NK-92 (cell line): ENCODE data around the gene TBC1D8.

Source experiments
- DNase-seq: peaks from one replicate; lab custom pipeline; 2025; ENCODE audit not compliant: unreplicated experiment; lab: John Stamatoyannopoulos, UW

The TBC1D8 gene

GRCh38 chr2:101037161-101037755 is 113.9 kb downstream of the TBC1D8 start:
- no peak for DNase-seq

- DNase-seq: no peak
These were observed 114.6 kb downstream of the TBC1D8 start for GRCh38 chr2:101036562-101036961.

GRCh38 chr2:101032084-101032776 is 119.0 kb downstream of the TBC1D8 start:
- no peak for DNase-seq

GRCh38 chr2:101030866-101031554 is 120.2 kb downstream of the TBC1D8 start:
- DNase-seq: no peak

- DNase-seq: no peak
These were observed 123.3 kb downstream of the TBC1D8 start for GRCh38 chr2:101027852-101028251.

- DNase-seq: no peak
These were observed 124.2 kb downstream of the TBC1D8 start for GRCh38 chr2:101026923-101027469.

- DNase-seq: no peak
These were observed 124.9 kb downstream of the TBC1D8 start for GRCh38 chr2:101026253-101026701.

GRCh38 chr2:101025561-101025960 is 125.6 kb downstream of the TBC1D8 start:
- no peak for DNase-seq

- DNase-seq: no peak
These were observed 127.7 kb downstream of the TBC1D8 start for GRCh38 chr2:101023327-101024107.

GRCh38 chr2:101022221-101022620 is 129.0 kb downstream of the TBC1D8 start:
- DNase-seq: no peak

GRCh38 chr2:101018934-101019333 is 132.2 kb downstream of the TBC1D8 start:
- DNase-seq: no peak

- no peak for DNase-seq
These were observed 133.8 kb downstream of the TBC1D8 start for GRCh38 chr2:101017371-101017770.

GRCh38 chr2:101014264-101014857 is 136.8 kb downstream of the TBC1D8 start:
- no peak for DNase-seq

GRCh38 chr2:101012706-101013181 is 138.4 kb downstream of the TBC1D8 start:
- no peak for DNase-seq

GRCh38 chr2:101012054-101012705 is 139.0 kb downstream of the TBC1D8 start:
- no peak for DNase-seq

GRCh38 chr2:101011152-101011551 is 140.0 kb downstream of the TBC1D8 start:
- no peak for DNase-seq

GRCh38 chr2:101007415-101008345 is 143.5 kb downstream of the TBC1D8 start:
- no peak for DNase-seq

GRCh38 chr2:101006065-101006715 is 145.0 kb downstream of the TBC1D8 start:
- DNase-seq: no peak
